Activated CD8-positive, alpha-beta T cell treated with anti-CD3 and anti-CD28 coated beads for 36 hours (primary cell): ENCODE results near the gene DDX24. TPM values are rescaled to one million over a fixed set of nuclear protein-coding genes. Genes with fewer than 3 reads are reported as not detected.

Source experiments
- ATAC-seq: fragments of 200-7000 bp; cut with Tn5 transposase; one replicate; pipeline ENCODE4 v1.10.0; 2021; ENCODE audit warnings: mild to moderate bottlenecking, moderate library complexity
- CTCF ChIA-PET: fragments of 350-600 bp; sonication (Branson Sonifier 250); formaldehyde crosslinking; loops from one replicate; lab custom pipeline; 2021; ENCODE audit warnings: antibody characterized with exemption; lab: Charles Lee
- POLR2A ChIA-PET: fragments of 350-600 bp; sonication (Branson Sonifier 250); formaldehyde crosslinking; loops from one replicate; lab custom pipeline; 2021; ENCODE audit warnings: antibody characterized with exemption; lab: Charles Lee
- DNase-seq: peaks from one replicate; pipeline ENCODE4 v3.0.0-alpha.2; 2020
- H3K27ac Mint-ChIP-seq: one replicate; pipeline ENCODE4 v1.8.0; 2021; ENCODE audit warnings: mild to moderate bottlenecking, mixed read lengths
- H3K27me3 Mint-ChIP-seq: one replicate; pipeline ENCODE4 v1.8.0; 2021; ENCODE audit warnings: mixed read lengths
- H3K36me3 Mint-ChIP-seq: one replicate; pipeline ENCODE4 v1.8.0; 2021; ENCODE audit warnings: low read depth, mixed read lengths
- H3K4me1 Mint-ChIP-seq: one replicate; pipeline ENCODE4 v1.8.0; 2021; ENCODE audit warnings: low read depth, mixed read lengths
- H3K4me3 Mint-ChIP-seq: one replicate; pipeline ENCODE4 v1.8.0; 2021; ENCODE audit warnings: mild to moderate bottlenecking, moderate library complexity, mixed read lengths
- H3K9me3 Mint-ChIP-seq: one replicate; pipeline ENCODE4 v1.8.0; 2021; ENCODE audit warnings: mixed read lengths
- intact Hi-C: fragments of 100-400 bp; cut with micrococcal nuclease; formaldehyde crosslinking; loops from one replicate; pipeline ENCODE4 v1.10.0; 2022
- total RNA-seq, 2 experiments: library from RNA; stranded (reverse); gene quantifications; one replicate each; pipeline ENCODE4 v1.2.3, GENCODE V29; 2021
- TF ChIP-seq, protein P1 (sequence below): fragments of 200-600 bp; IDR thresholded peaks from one replicate; pipeline ENCODE4 v1.8.0; 2022; ENCODE audit warnings: antibody characterized with exemption, mild to moderate bottlenecking

DDX24 gene
- total RNA-seq, 2 experiments from 2014 or later: 272 to 275 TPM

DNA sequence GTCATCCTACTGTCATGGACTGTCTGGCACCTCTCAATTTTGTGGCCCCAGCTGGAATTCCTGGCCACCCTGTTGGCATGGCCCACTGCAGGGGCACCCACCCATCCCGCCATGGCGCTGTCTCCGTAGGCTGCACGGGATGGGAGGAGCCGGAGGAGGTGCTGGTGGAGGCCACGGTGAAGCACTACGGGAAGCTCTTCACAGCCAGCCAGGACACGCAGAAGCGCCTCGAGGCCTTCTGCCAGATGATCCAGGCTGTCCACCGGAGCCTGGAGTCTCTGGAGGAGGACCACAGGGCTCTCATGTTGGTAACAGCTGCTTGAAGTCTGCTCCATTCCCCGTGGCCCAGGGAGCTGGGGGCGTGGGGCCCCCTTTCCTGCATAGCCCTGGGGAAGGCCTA is 80.0 kb downstream of the DDX24 start:
- DNase-seq (no peak), ATAC-seq (no peak)
- intact Hi-C loops: no loop called here
- CTCF ChIA-PET: interaction anchor here (0.6 to 17.5 kb wide), 24 partner anchors 8 to 135 kb away, joined by 3 to 437 read pairs (median 4); no protein-coding TSS in a partner anchor
- no peaks in the 10 kb centered on the region for H3K9me3 Mint-ChIP-seq
- TF ChIP-seq, protein P1, sequence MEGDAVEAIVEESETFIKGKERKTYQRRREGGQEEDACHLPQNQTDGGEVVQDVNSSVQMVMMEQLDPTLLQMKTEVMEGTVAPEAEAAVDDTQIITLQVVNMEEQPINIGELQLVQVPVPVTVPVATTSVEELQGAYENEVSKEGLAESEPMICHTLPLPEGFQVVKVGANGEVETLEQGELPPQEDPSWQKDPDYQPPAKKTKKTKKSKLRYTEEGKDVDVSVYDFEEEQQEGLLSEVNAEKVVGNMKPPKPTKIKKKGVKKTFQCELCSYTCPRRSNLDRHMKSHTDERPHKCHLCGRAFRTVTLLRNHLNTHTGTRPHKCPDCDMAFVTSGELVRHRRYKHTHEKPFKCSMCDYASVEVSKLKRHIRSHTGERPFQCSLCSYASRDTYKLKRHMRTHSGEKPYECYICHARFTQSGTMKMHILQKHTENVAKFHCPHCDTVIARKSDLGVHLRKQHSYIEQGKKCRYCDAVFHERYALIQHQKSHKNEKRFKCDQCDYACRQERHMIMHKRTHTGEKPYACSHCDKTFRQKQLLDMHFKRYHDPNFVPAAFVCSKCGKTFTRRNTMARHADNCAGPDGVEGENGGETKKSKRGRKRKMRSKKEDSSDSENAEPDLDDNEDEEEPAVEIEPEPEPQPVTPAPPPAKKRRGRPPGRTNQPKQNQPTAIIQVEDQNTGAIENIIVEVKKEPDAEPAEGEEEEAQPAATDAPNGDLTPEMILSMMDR: no peak
- no peak overlapping the region for H3K27ac Mint-ChIP-seq
- POLR2A ChIA-PET: interaction anchor here (0.6 to 1.3 kb wide), 4 partner anchors 42 to 80 kb away, joined by 3 to 4 read pairs (median 4); partner anchors contain the start of genes DDX24 and IFI27L1
- H3K4me1 Mint-ChIP-seq: peaks cover 24% of the 10 kb centered on the region
- no peak overlapping the region for H3K4me3 Mint-ChIP-seq
- peaks cover 10% of the 10 kb centered on the region for H3K27me3 Mint-ChIP-seq
- H3K36me3 Mint-ChIP-seq: no peaks in the 10 kb centered on the region

DNA sequence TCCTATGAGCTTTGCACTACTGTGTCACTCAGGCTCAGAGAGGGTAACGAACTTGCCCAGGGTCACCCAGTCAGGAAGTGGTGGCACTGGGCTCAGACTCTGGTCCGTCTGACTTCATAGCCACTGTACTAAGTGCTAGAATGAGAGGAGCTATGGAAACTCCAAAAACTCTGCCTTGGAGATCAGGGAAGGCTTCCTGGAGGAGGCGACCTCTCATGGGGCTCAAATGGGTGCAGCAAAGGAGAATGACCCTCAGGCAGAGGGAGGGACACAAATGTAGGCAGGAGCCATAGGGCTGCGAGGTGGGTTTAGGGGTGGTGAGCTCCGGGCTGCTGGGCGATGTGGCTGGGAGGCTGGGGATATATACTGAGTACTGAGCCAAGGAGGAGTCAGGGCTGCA is 80.7 kb downstream of the DDX24 start:
- peaks cover 10% of the 10 kb centered on the region for H3K27me3 Mint-ChIP-seq
- ChIA-PET CTCF (interaction anchor here (0.8 to 17.5 kb wide), 16 partner anchors 9 to 168 kb away, joined by 3 to 437 read pairs (median 7); no protein-coding TSS in a partner anchor), POLR2A (interaction anchor here (0.7 to 1.4 kb wide), 4 partner anchors 22 to 60 kb away, joined by 3 to 5 read pairs (median 4); no protein-coding TSS in a partner anchor)
- H3K27ac Mint-ChIP-seq: no peak overlapping the region
- no peaks in the 10 kb centered on the region for H3K9me3 Mint-ChIP-seq
- TF ChIP-seq, protein P1: no peak
- H3K4me1 Mint-ChIP-seq: peaks cover 30% of the 10 kb centered on the region
- no peak overlapping the region for H3K4me3 Mint-ChIP-seq
- no peak for DNase-seq
- intact Hi-C loops: no loop called here
- ATAC-seq: no peak
- no peaks in the 10 kb centered on the region for H3K36me3 Mint-ChIP-seq

DNA sequence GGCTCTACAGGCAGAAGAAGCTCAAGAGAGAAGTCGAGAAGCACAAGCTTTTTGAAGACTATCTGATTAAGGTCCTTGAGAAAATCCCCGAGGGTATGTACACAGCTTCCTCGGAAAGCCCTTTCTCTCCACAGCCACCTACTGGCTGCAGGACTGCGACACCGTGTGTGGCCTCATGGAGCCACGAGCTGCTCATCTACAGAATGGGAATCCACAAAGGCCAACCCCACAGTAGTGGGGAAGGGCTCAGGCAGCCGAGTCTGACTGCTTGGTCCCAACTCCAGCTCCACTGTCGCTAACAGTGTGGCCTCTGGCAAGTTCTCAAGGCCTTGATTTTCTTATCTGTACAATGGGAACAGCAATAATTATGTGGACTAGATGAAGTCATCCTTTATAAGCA is 81.4 kb downstream of the DDX24 start:
- H3K27ac Mint-ChIP-seq: no peak overlapping the region
- ATAC-seq (no peak), DNase-seq (no peak)
- no peaks in the 10 kb centered on the region for H3K9me3 Mint-ChIP-seq
- H3K4me3 Mint-ChIP-seq: no peak overlapping the region
- intact Hi-C loops: no loop called here
- H3K36me3 Mint-ChIP-seq: no peaks in the 10 kb centered on the region
- peaks cover 5% of the 10 kb centered on the region for H3K27me3 Mint-ChIP-seq
- TF ChIP-seq, protein P1: no peak
- CTCF ChIA-PET: interaction anchor here (0.8 to 17.5 kb wide), 11 partner anchors 9 to 169 kb away, joined by 3 to 437 read pairs (median 9); no protein-coding TSS in a partner anchor
- peaks cover 36% of the 10 kb centered on the region for H3K4me1 Mint-ChIP-seq
- POLR2A ChIA-PET: interaction anchor here (0.9 to 2.1 kb wide), 3 partner anchors 15 to 60 kb away, joined by 4 to 6 read pairs (median 5); no protein-coding TSS in a partner anchor

DNA sequence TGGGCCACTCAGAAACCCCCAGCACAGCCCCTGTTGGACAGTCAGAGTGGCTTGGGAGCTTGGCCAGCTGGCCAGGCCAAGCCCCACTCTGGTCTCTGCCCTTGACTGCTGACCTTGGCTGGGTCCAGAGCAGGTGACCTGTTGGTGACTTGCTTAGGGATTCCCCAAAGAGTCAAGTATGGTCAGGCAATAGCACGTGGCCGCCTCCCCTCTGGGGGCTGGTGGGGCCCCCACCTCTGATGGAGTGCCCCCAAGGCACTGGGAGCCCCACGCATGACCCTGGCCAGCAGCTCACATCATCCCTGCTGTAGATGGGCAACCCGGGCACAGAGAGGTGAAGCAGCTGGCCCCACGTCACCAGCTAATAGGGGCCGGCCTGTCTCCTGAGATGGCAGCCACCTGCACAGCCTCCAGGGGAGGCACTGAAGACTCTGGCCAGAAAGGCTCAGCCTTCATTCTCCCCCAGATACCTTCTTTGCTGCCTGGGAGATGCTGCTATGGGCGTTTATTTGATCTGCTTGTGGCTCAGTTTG is 82.1 kb downstream of the DDX24 start:
- ATAC-seq (no peak), DNase-seq (no peak)
- no peaks in the 10 kb centered on the region for H3K36me3 Mint-ChIP-seq
- TF ChIP-seq, protein P1: no peak
- POLR2A ChIA-PET: interaction anchor here (0.7 to 2.1 kb wide), 4 partner anchors 14 to 59 kb away, joined by 3 to 6 read pairs (median 4); no protein-coding TSS in a partner anchor
- H3K27ac Mint-ChIP-seq: no peak overlapping the region
- peaks cover 5% of the 10 kb centered on the region for H3K27me3 Mint-ChIP-seq
- H3K9me3 Mint-ChIP-seq: no peaks in the 10 kb centered on the region
- H3K4me1 Mint-ChIP-seq: peaks cover 38% of the 10 kb centered on the region
- H3K4me3 Mint-ChIP-seq: no peak overlapping the region
- CTCF ChIA-PET: interaction anchor here (1.4 to 17.5 kb wide), 7 partner anchors 8 to 138 kb away, joined by 5 to 437 read pairs (median 16); no protein-coding TSS in a partner anchor
- intact Hi-C loops: no loop called here

Other genes starting within 250 kb of the DDX24 start
- gene FAM181A, start 153.9 kb downstream of the DDX24 start, total RNA-seq: not detected
- 10 to 100 TPM; 11.7 to 12.7 TPM for gene ASB2, start 104.6 kb downstream of the DDX24 start, total RNA-seq
- gene CCDC197, start 83.9 kb downstream of the DDX24 start, total RNA-seq: not detected
- gene OTUB2, start 54.9 kb downstream of the DDX24 start, total RNA-seq: under 1 TPM; 0.25 to 0.29 TPM
- 10 to 100 TPM; 21.9 to 23.3 TPM for gene IFI27L1, start 108 bp upstream of the DDX24 start, total RNA-seq
- gene IFI27, start 29.5 kb upstream of the DDX24 start, total RNA-seq: 1 to 10 TPM in 1 of 2 experiments, under 1 TPM in 1; 0.86 to 4.1 TPM
- gene IFI27L2, start 48.4 kb upstream of the DDX24 start, total RNA-seq: 10 to 100 TPM; 43.0 to 44.5 TPM
- gene PPP4R4, start 93.1 kb upstream of the DDX24 start, total RNA-seq: 1 to 10 TPM in 1 of 2 experiments, under 1 TPM in 1; 0.63 to 1.2 TPM
- gene SERPINA10, start 212.1 kb upstream of the DDX24 start, total RNA-seq: not detected
- gene SERPINA6, start 242.1 kb upstream of the DDX24 start, total RNA-seq: not detected